Measurements from ENCODE around the gene COL1A1.

Gene COL1A1

GRCh38 chr17:50143461-50144176 lies 57.8 kb downstream of the COL1A1 start:
- DNase-seq (ENCODE audit: low read depth) = no peak
- no peak for TF ChIP-seq CTCF (IDR thresholded peaks at IDR 0.05; ENCODE audit: low read depth, low read length, missing control alignments)
- in situ Hi-C loops (cut with HindIII; ENCODE audit: low sequenced_read_pairs) = no loop called here
- no peak overlapping the region for H3K4me3 ChIP-seq (ENCODE audit: low read depth, low read length)

- TF ChIP-seq CTCF (IDR thresholded peaks at IDR 0.05; ENCODE audit: low read depth, low read length, missing control alignments) = no peak
- in situ Hi-C loops (cut with HindIII; ENCODE audit: low sequenced_read_pairs) = no loop called here
- DNase-seq (ENCODE audit: low read depth) = no peak
- no peak overlapping the region for H3K4me3 ChIP-seq (ENCODE audit: low read depth, low read length)
Observed at GRCh38 chr17:50141745-50142110, 59.7 kb downstream of the COL1A1 start.

GRCh38 chr17:50141026-50141744 lies 60.2 kb downstream of the COL1A1 start:
- no peak for DNase-seq (ENCODE audit: low read depth)
- in situ Hi-C loops (cut with HindIII; ENCODE audit: low sequenced_read_pairs) = no loop called here
- no peak for TF ChIP-seq CTCF (IDR thresholded peaks at IDR 0.05; ENCODE audit: low read depth, low read length, missing control alignments)
- H3K4me3 ChIP-seq (ENCODE audit: low read depth, low read length) = no peak overlapping the region

- H3K4me3 ChIP-seq (ENCODE audit: low read depth, low read length) = no peak overlapping the region
- TF ChIP-seq CTCF (IDR thresholded peaks at IDR 0.05; ENCODE audit: low read depth, low read length, missing control alignments) = peak; percentile 64
- in situ Hi-C loops (cut with HindIII; ENCODE audit: low sequenced_read_pairs) = no loop called here
- DNase-seq (ENCODE audit: low read depth) = no peak
Observed at GRCh38 chr17:50139950-50140885, 61.2 kb downstream of the COL1A1 start.

- TF ChIP-seq CTCF (IDR thresholded peaks at IDR 0.05; ENCODE audit: low read depth, low read length, missing control alignments) = no peak
- no peak overlapping the region for H3K4me3 ChIP-seq (ENCODE audit: low read depth, low read length)
- in situ Hi-C loops (cut with HindIII; ENCODE audit: low sequenced_read_pairs) = no loop called here
- no peak for DNase-seq (ENCODE audit: low read depth)
Observed at GRCh38 chr17:50139185-50139783, 62.1 kb downstream of the COL1A1 start.

- in situ Hi-C loops (cut with HindIII; ENCODE audit: low sequenced_read_pairs) = no loop called here
- no peak for DNase-seq (ENCODE audit: low read depth)
- no peak for TF ChIP-seq CTCF (IDR thresholded peaks at IDR 0.05; ENCODE audit: low read depth, low read length, missing control alignments)
- H3K4me3 ChIP-seq (ENCODE audit: low read depth, low read length) = no peak overlapping the region
Observed at GRCh38 chr17:50137042-50137441, 64.4 kb downstream of the COL1A1 start.
